Hepatocyte (in vitro differentiated cells): ENCODE results near the gene LUC7L2.

Source experiments
- CTCF ChIP-seq: fragments of 200-600 bp; sonication (generic); IDR thresholded peaks from 2 replicates; pipeline ENCODE4 v1.5.1; 2016; ENCODE audit warnings: antibody characterized with exemption, mild to moderate bottlenecking; ENCODE audit not compliant: poor library complexity
- EZH2 ChIP-seq: fragments of 200-600 bp; sonication (generic); IDR thresholded peaks from 2 replicates; pipeline ENCODE4 v1.6.1; 2016; ENCODE audit warnings: antibody characterized with exemption, mild to moderate bottlenecking, borderline replicate concordance
- EZH2phosphoT487 ChIP-seq: fragments of 200-600 bp; sonication (generic); IDR thresholded peaks from one replicate; pipeline ENCODE4 v1.6.1; 2018; ENCODE audit warnings: antibody characterized with exemption, mild to moderate bottlenecking, low read depth, moderate library complexity; ENCODE audit not compliant: unreplicated experiment, severe bottlenecking

GRCh38 chr7:139423091-139423490 lies 63.4 kb downstream of the LUC7L2 start:
- TF ChIP-seq CTCF, result no peak
- TF ChIP-seq EZH2, result no peak
- TF ChIP-seq EZH2phosphoT487, result no peak
